Endothelial cell of umbilical vein (primary cell): Measurements from ENCODE around the gene GHRH. TPM values are rescaled to one million over a fixed set of nuclear protein-coding genes. Genes with fewer than 3 reads are reported as not detected.

ENCODE experiments used
- BruUV-seq: library from RNA; stranded (reverse); fragments of 400-500 nt; replicated peaks from 2 replicates; lab custom pipeline; 2021; lab: Mats Ljungman, UMichigan
- CTCF ChIA-PET: fragments of 300-600, 350-600 bp; sonication (Branson Sonifier 250); formaldehyde crosslinking; loops from one replicate; lab custom pipeline; 2021; ENCODE audit warnings: antibody characterized with exemption, inconsistent platforms; lab: Charles Lee
- POLR2A ChIA-PET: fragments of 300-600, 350-600 bp; sonication (Branson Sonifier 250); formaldehyde crosslinking; loops from one replicate; lab custom pipeline; 2021; ENCODE audit warnings: antibody characterized with exemption, inconsistent platforms; lab: Charles Lee
- DNase-seq: peaks from one replicate; pipeline ENCODE4 v3.0.0-alpha.2; 2011; ENCODE audit warnings: low read depth, low spot score
- FAIRE-seq: peaks from 2 replicates; lab custom pipeline; 2011; peaks lifted over from hg19 to GRCh38; lab: Jason Lieb, UNC
- H2AFZ ChIP-seq: 2 replicates; pipeline ENCODE4 v1.6.0; 2012; ENCODE audit warnings: low read depth, low read length, control low read depth, inconsistent platforms
- H3K27ac ChIP-seq: 2 replicates; pipeline ENCODE4 v1.5.1; 2011; ENCODE audit warnings: low read depth, mild to moderate bottlenecking, control low read depth, low read length, moderate library complexity; ENCODE audit not compliant: insufficient read depth
- H3K27me3 ChIP-seq, 2 experiments: 2 replicates each; pipeline versions ENCODE4 v1.6.0 to v1.6.1; 2011; ENCODE audit warnings: low read length in 2 of 2, mixed read lengths in 1 of 2; ENCODE audit not compliant: control insufficient read depth in 2 of 2, insufficient read depth in 2 of 2
- H3K36me3 ChIP-seq, 2 experiments: 2 replicates in 1 of 2; 3 replicates in 1 of 2; pipeline ENCODE4 v1.5.1; 2011; ENCODE audit warnings: low read length in 2 of 2, mild to moderate bottlenecking in 1 of 2, moderate library complexity in 1 of 2; ENCODE audit not compliant: control insufficient read depth in 2 of 2, insufficient read depth in 2 of 2; ENCODE audit errors: extremely low read depth in 1 of 2
- H3K4me1 ChIP-seq: 3 replicates; pipeline ENCODE4 v1.5.1; 2011; ENCODE audit warnings: mild to moderate bottlenecking, low read length; ENCODE audit not compliant: control insufficient read depth, insufficient read depth; ENCODE audit errors: extremely low read depth
- H3K4me2 ChIP-seq: 2 replicates; pipeline ENCODE4 v1.6.1; 2011; ENCODE audit warnings: low read length, control low read depth, mixed read lengths; ENCODE audit not compliant: insufficient read depth
- H3K4me3 ChIP-seq, 3 experiments: fragments of 200-600 bp in 1 of 3; sonication (generic), shearing (Covaris generic) in 1 of 3; replicated peaks in 1 of 3; 2 replicates each; pipeline ENCODE4 v1.5.1; 2011 to 2016; ENCODE audit warnings: control low read depth in 3 of 3, low read length in 3 of 3, mild to moderate bottlenecking in 2 of 3, inconsistent platforms in 1 of 3, low read depth in 1 of 3, moderate library complexity in 1 of 3; ENCODE audit not compliant: insufficient read depth in 1 of 3
- H3K79me2 ChIP-seq: 2 replicates; pipeline ENCODE4 v1.6.0; 2012; ENCODE audit warnings: low read length, inconsistent platforms; ENCODE audit not compliant: control insufficient read depth, insufficient read depth
- H3K9ac ChIP-seq: replicated peaks from 2 replicates; pipeline ENCODE3; 2011; ENCODE audit warnings: low read length, control low read depth; ENCODE audit not compliant: insufficient read depth; ENCODE audit errors: extremely low read depth
- H3K9me1 ChIP-seq: replicated peaks from 3 replicates; pipeline ENCODE4 v1.6.0; 2011; ENCODE audit warnings: mild to moderate bottlenecking, low read length; ENCODE audit not compliant: control insufficient read depth, insufficient read depth; ENCODE audit errors: extremely low read depth
- H3K9me3 ChIP-seq: replicated peaks from 2 replicates; pipeline ENCODE4 v1.5.1; 2012; ENCODE audit warnings: low read length, inconsistent platforms; ENCODE audit not compliant: control insufficient read depth, insufficient read depth
- H4K20me1 ChIP-seq: replicated peaks from 2 replicates; pipeline ENCODE3; 2011; ENCODE audit warnings: mild to moderate bottlenecking, low read length; ENCODE audit not compliant: control insufficient read depth, insufficient read depth; ENCODE audit errors: extremely low read depth
- EZH2 ChIP-seq: IDR thresholded peaks from 2 replicates; pipeline ENCODE4 v1.6.1; 2012; ENCODE audit warnings: borderline replicate concordance, low read depth, mild to moderate bottlenecking, moderate library complexity, low read length, inconsistent platforms; ENCODE audit not compliant: severe bottlenecking
- FOS ChIP-seq: IDR thresholded peaks from 2 replicates; pipeline ENCODE4 v1.6.1; 2011; ENCODE audit warnings: mild to moderate bottlenecking, low read length, moderate library complexity, borderline replicate concordance; ENCODE audit not compliant: insufficient read depth
- GATA2 ChIP-seq: IDR thresholded peaks from 2 replicates; pipeline ENCODE4 v1.7.0; 2011; ENCODE audit warnings: low read depth, mild to moderate bottlenecking, moderate library complexity, mixed read lengths, low read length; ENCODE audit not compliant: insufficient read length, insufficient read depth
- JUN ChIP-seq: IDR thresholded peaks from 2 replicates; pipeline ENCODE4 v1.6.1; 2011; ENCODE audit warnings: borderline replicate concordance, low read depth; ENCODE audit not compliant: insufficient read length, insufficient read depth
- MAX ChIP-seq: IDR thresholded peaks from 2 replicates; pipeline ENCODE4 v1.6.1; 2011; ENCODE audit not compliant: insufficient read depth, insufficient read length
- MYC ChIP-seq: IDR thresholded peaks from one replicate; pipeline ENCODE4 v1.6.1; 2011; ENCODE audit warnings: mild to moderate bottlenecking, low read depth, low read length
- POLR2A ChIP-seq: IDR thresholded peaks from 2 replicates; pipeline ENCODE4 v1.6.1; 2012; ENCODE audit warnings: low read depth, mild to moderate bottlenecking, control low read depth, low read length
- POLR2AphosphoS5 ChIP-seq: IDR thresholded peaks from 2 replicates; pipeline ENCODE4 v1.6.1; 2012; ENCODE audit warnings: low read depth, mild to moderate bottlenecking, control low read depth, low read length, moderate library complexity; ENCODE audit not compliant: insufficient read depth
- dilution Hi-C: fragments of 300-500 bp; cut with MboI; formaldehyde crosslinking; loops from one replicate; pipeline ENCODE4 v1.15.0; 2019; ENCODE audit warnings: low sequenced_read_pairs; ENCODE audit not compliant: extremely low pct_ligation_motif_present
- intact Hi-C: fragments of 100-400 bp; cut with micrococcal nuclease; formaldehyde crosslinking; loops from one replicate; pipeline ENCODE4 v1.10.0; 2022
- polyA plus RNA-seq, 4 experiments: library from polyadenylated mRNA; depleted of rRNA in 3 of 4; stranded (reverse) in 3 of 4; unstranded in 1 of 4; fragments of >200 nt; gene quantifications; 2 replicates each; pipeline versions ENCODE4 v1.2.1 to v1.2.3, GENCODE V29; 2011 to 2012; ENCODE audit warnings: missing spikeins in 1 of 4
- total RNA-seq: library from RNA; stranded (reverse); gene quantifications from 2 replicates; pipeline ENCODE4 v1.2.3, GENCODE V29; 2021
- TF ChIP-seq, protein P1 (sequence below), 2 donors: IDR thresholded peaks; 1 replicate in 1 of 2; 2 replicates in 1 of 2; pipeline ENCODE4 v1.5.1; 2011; ENCODE audit warnings: low read length in 2 of 2, mild to moderate bottlenecking in 2 of 2, moderate library complexity in 2 of 2, control low read depth in 1 of 2, inconsistent platforms in 1 of 2, low read depth in 1 of 2; ENCODE audit not compliant: insufficient read depth in 1 of 2; ENCODE audit errors: extremely low read depth in 1 of 2

The GHRH gene
- total and polyA plus RNA-seq, 2 donors (not counting 3 experiments of a cell fraction or from before 2014, with no cell fraction given) = not detected

DNA sequence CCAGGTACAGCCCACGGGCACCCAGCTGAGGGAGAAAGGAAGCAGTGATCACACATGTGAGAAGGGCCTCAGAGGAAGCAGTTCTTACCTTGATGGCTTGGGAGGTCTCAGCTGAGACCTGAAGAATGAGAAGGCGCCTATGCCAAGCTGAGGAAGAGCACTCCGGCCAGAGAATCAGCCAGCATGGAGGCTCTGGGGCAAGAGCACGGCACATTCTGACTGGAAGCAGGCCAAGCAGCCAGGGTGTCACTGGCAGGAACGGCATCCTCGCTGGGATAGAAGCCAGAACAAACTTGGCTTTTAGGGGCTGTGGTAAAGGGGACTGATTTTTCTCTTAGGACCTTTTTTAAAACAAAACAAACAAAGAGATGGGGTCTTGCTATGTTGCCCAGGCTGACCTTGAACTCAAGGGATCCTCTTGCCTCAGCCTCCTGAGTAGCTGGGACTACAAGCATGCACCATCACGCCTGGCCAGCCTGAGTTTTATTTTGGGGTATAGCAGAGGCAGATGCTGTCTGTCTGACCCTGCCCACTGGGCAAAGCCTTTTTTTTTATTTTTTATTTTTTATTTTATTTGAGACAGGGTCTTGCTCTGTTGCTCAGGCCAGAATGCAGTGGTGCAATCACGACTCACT, 17.6 kb downstream of the GHRH start:
- H3K27me3 ChIP-seq = no peaks in the 10 kb centered on the region
- no peak overlapping the region for H2AFZ ChIP-seq
- no peak overlapping the region for H3K4me3 ChIP-seq
- H3K36me3 ChIP-seq = peaks cover 13 to 19% of the 10 kb centered on the region in 2 experiments
- H3K9me3 ChIP-seq = no peaks in the 10 kb centered on the region
- H3K4me2 ChIP-seq = no peak overlapping the region
- no peak for FAIRE-seq
- no peaks in the 10 kb centered on the region for H3K4me1 ChIP-seq
- H3K9me1 ChIP-seq = no peaks in the 10 kb centered on the region
- no peak for TF ChIP-seq FOS
- no peak for TF ChIP-seq MYC
- TF ChIP-seq EZH2 = no peak
- TF ChIP-seq, protein P1, sequence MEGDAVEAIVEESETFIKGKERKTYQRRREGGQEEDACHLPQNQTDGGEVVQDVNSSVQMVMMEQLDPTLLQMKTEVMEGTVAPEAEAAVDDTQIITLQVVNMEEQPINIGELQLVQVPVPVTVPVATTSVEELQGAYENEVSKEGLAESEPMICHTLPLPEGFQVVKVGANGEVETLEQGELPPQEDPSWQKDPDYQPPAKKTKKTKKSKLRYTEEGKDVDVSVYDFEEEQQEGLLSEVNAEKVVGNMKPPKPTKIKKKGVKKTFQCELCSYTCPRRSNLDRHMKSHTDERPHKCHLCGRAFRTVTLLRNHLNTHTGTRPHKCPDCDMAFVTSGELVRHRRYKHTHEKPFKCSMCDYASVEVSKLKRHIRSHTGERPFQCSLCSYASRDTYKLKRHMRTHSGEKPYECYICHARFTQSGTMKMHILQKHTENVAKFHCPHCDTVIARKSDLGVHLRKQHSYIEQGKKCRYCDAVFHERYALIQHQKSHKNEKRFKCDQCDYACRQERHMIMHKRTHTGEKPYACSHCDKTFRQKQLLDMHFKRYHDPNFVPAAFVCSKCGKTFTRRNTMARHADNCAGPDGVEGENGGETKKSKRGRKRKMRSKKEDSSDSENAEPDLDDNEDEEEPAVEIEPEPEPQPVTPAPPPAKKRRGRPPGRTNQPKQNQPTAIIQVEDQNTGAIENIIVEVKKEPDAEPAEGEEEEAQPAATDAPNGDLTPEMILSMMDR (IDR thresholded peaks at IDR 0.05; ENCODE audit: extremely low read depth in 1 of 2, insufficient read depth in 1 of 2, low read depth in 1 of 2, low read length in 2 of 2) = no peak
- no peak for TF ChIP-seq MAX
- no peak for TF ChIP-seq POLR2A
- no peak for TF ChIP-seq POLR2AphosphoS5
- TF ChIP-seq JUN = no peak
- no peak for TF ChIP-seq GATA2
- peak; percentile 36 for DNase-seq
- BruUV-seq = no TSS peak
- H3K27ac ChIP-seq = no peak overlapping the region
- H3K9ac ChIP-seq = no peak overlapping the region
- no peaks in the 10 kb centered on the region for H4K20me1 ChIP-seq
- ChIA-PET CTCF (interaction anchor here (1.2 kb wide), 1 partner anchor 9 kb away, joined by 3 read pairs; no protein-coding TSS in a partner anchor), POLR2A (no interaction called here)
- no peaks in the 10 kb centered on the region for H3K79me2 ChIP-seq
- intact Hi-C loops (no loop called here), dilution Hi-C loops (no loop called here)
